GM20000 (cell line): ENCODE measurements around the gene C2orf76.

Source experiments
- DNase-seq: peaks from one replicate; pipeline ENCODE4 v3.0.0; 2012; ENCODE audit warnings: low spot score
- TF ChIP-seq, protein P1 (sequence below): IDR thresholded peaks from 2 replicates; pipeline ENCODE4 v1.5.1; 2012; ENCODE audit warnings: mild to moderate bottlenecking, control low read depth; ENCODE audit errors: extremely low read depth, missing control alignments

Gene C2orf76

DNA sequence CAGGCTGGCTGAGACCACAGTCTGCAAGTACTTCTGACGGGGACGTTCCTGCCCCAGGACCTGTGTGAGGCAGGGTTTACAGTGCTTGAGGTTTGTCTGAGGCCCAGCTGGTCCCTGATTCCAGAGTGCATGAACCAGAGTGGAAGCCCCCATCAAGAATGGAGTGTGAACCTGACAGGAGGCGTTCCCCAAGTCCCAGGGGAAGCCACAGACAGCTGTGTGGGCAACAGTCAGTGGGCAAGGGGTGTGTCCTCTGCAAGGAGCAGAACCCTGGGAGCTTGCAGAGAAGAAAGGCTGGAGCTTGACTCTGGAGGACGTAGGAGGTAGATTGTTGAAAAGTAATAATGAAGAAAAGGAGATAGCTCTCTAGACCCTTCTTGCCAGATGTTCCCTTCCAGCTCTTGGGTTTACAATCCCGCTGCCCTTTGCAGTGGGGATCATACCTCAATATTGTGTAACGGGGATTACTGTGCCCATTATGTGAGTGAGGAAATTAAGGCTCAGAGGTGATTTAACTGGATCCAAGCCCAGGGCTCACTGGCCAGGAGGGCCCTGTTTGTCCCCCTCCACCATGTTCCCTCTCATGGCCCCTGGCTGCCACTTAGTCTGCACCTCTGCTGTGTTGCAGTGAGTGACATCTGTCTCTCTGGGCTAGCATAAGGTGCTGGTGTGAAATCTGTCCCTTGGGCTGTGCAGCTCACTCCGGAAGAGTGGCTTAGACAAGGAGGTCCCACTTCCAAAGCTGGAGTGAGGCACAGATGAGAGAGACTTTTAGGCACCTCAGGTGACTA is 6.3 kb upstream of the C2orf76 start:
- TF ChIP-seq, protein P1, sequence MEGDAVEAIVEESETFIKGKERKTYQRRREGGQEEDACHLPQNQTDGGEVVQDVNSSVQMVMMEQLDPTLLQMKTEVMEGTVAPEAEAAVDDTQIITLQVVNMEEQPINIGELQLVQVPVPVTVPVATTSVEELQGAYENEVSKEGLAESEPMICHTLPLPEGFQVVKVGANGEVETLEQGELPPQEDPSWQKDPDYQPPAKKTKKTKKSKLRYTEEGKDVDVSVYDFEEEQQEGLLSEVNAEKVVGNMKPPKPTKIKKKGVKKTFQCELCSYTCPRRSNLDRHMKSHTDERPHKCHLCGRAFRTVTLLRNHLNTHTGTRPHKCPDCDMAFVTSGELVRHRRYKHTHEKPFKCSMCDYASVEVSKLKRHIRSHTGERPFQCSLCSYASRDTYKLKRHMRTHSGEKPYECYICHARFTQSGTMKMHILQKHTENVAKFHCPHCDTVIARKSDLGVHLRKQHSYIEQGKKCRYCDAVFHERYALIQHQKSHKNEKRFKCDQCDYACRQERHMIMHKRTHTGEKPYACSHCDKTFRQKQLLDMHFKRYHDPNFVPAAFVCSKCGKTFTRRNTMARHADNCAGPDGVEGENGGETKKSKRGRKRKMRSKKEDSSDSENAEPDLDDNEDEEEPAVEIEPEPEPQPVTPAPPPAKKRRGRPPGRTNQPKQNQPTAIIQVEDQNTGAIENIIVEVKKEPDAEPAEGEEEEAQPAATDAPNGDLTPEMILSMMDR, result no peak
- no peak for DNase-seq

DNA sequence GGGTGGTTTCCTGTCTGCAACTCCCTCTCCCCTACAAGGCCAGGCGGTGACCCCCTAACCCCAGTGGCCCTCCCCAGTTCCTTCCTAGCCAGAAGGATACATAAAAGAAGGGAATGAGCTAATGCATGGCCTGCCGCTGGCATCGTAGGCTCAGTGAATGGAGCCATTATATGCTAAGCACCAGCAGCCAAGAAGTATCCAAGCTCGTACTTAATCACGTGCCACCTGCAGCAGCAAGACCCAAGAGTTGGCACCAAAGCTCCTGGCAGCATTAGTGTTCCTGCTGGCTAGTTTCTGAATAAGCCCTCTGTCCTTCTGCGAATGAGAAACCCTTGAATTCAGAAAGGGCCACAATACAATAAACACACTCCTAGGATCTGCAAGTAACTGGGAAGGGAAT is 4.5 kb upstream of the C2orf76 start:
- no peak for DNase-seq
- TF ChIP-seq, protein P1, result no peak

DNA sequence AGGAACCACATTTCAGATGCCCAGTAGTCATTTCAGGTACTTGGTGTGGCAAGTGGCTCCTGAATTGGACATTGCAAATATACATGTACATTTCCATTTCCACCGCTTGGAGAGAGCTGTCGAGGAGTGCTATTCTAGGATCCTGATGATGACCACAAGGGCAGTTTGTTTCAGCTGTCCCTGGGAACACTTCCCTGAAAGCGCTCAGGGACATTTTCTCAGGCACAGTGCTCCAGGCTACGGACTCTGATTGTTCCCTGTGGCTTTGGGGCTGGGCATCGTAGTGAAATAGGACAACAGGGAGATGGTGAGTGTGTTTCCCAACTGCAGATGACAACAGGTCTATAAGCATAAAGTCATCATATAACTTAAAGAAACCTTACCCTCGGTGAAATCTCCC is 3.2 kb upstream of the C2orf76 start:
- DNase-seq, result no peak
- TF ChIP-seq, protein P1, result no peak

DNA sequence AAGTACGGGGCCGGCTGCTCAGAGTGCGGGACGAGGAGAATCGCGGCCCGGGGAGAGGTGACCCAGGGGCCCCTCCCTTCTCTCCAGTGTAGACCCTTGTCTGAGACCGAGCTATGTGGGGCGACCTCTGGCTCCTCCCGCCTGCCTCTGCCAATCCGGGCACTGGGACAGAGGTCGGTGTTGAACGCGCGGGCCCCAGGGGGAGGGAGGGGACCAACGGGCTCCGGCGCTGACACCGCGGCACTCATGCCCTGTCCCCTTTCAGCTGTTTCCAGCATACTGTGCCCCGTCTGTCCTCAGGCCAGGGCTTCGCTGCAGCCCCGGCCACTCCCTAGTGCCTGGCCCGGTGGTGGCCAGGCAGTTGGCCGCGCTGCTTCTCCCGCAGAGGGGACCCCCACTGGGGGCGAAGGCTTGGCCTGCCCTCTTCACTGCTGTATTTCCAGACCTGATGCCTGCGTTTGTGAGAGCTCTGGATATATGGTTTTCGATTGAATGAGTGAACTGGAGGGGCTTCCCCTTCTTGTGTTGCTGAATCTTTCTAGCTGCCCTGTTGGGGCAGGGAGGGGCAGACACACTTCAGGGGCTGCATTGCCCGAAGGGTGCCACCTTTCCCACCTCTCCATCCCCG is 952 bp upstream of the C2orf76 start:
- TF ChIP-seq, protein P1, result no peak
- DNase-seq, result peak; percentile 71

DNA sequence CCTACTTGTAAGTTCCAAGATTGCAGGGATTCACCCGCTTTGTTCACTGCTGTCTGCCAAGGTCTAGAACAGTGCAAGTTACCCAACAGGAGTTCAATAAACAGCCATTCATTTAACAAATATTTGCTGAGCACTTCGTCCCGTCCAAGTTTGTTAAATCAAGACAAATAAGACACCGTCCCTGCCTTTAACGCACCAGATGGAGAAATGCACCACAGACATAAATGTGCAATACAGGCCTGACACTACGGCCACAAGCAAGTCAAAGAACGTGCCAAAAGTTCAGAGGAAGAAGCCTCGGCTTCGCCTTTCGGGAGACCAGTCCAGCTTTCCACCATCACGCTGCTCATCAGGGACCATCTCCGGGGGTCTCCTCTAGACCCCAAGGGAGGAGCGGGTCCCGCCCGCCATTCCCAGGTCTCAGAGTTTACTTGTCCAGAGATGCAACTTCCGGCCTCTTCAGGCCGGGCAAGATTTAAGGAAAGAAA is 429 bp downstream of the C2orf76 start:
- DNase-seq, result no peak
- TF ChIP-seq, protein P1, result no peak

DNA sequence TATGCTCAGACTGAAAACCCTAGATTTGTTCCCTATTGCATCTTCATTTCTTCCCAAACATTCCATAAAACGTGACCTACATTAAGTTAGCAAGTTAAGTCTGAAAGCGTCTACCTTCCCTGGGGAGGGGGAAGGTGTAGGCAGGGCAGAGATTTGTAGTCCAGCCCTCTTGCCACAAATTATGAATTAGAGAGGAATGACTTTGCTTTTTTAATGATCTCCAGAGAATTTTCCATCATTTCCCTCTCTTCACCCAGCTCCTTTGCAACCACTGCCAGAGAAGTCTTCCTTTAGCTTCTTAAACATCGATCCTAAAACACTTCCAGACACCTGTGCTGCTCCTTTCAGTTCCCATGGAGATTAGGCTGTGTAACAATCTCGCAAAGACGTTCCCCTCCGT is 1.2 kb downstream of the C2orf76 start:
- DNase-seq, result no peak
- TF ChIP-seq, protein P1, result no peak

DNA sequence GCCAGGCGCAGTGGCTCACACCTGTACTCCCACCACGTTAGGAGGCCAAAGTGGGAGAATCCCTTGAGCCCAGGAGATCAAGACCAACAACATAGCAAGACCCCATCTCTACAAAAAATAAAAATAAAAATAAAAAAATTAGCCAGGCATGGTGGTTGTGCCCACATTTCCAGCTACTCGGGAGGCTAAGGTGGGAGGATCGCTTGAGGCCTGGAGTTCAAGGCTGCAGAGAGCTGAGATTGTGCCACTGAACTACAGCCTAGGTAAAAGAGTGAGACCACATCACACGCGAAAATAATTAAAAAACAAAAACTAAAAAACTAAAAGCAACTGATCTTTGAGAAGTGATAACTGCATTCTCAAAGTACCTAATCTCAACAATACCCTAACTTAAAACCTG is 1.8 kb downstream of the C2orf76 start:
- TF ChIP-seq, protein P1, result no peak
- DNase-seq, result no peak
